ENCODE measurements around the gene STON1.
"Not testable (repeated sequence)": the region's sequence is repeated elsewhere in the genome, so short reads cannot be mapped to it uniquely, and the experiment has no call there.

STON1 gene

GRCh38 chr2:48551548-48551947 lies 21.6 kb downstream of the STON1 start:
- no peaks in the 10 kb centered on the region for H3K9me3 ChIP-seq (replicated peaks; ENCODE audit: insufficient read depth, low read length)

GRCh38 chr2:48555071-48555470 lies 25.1 kb downstream of the STON1 start:
- H3K27ac ChIP-seq (ENCODE audit: low read length); H3K4me2 ChIP-seq (ENCODE audit: low read depth, low read length); H3K4me1 ChIP-seq (ENCODE audit: low read length); H2AFZ ChIP-seq (ENCODE audit: low read length); H3K27me3 ChIP-seq (replicated peaks; ENCODE audit: insufficient read depth, low read length); H3K9me2 ChIP-seq (replicated peaks; ENCODE audit: insufficient read depth, low read length); H4K20me1 ChIP-seq (ENCODE audit: insufficient read depth, low read length); H3K79me2 ChIP-seq (ENCODE audit: low read length); H3K9ac ChIP-seq (ENCODE audit: low read length); H3K36me3 ChIP-seq (replicated peaks; ENCODE audit: insufficient read depth, low read length); H3F3A ChIP-seq (ENCODE audit: insufficient read depth, low read length); H3K4me3 ChIP-seq (ENCODE audit: low read length); DNase-seq; H3K9me3 ChIP-seq (replicated peaks; ENCODE audit: insufficient read depth, low read length): not testable (repeated sequence)

More at GRCh38 chr2:48551548-48551947, 21.6 kb downstream of the STON1 start:
- no peaks in the 10 kb centered on the region for H3K9me2 ChIP-seq (replicated peaks; ENCODE audit: insufficient read depth, low read length)
- H3K27ac ChIP-seq (ENCODE audit: low read length): no peak overlapping the region
- H3K4me2 ChIP-seq (ENCODE audit: low read depth, low read length): no peak overlapping the region
- no peaks in the 10 kb centered on the region for H3K36me3 ChIP-seq (replicated peaks; ENCODE audit: insufficient read depth, low read length)
- no peaks in the 10 kb centered on the region for H3K27me3 ChIP-seq (replicated peaks; ENCODE audit: insufficient read depth, low read length)
- DNase-seq: no peak
- H3K4me3 ChIP-seq (ENCODE audit: low read length): no peak overlapping the region
- H3K9ac ChIP-seq (ENCODE audit: low read length): no peak overlapping the region
- H3K79me2 ChIP-seq (ENCODE audit: low read length): no peaks in the 10 kb centered on the region
- H3F3A ChIP-seq (ENCODE audit: insufficient read depth, low read length): no peaks in the 10 kb centered on the region
- no peak overlapping the region for H2AFZ ChIP-seq (ENCODE audit: low read length)
- H4K20me1 ChIP-seq (ENCODE audit: insufficient read depth, low read length): no peaks in the 10 kb centered on the region
- no peak for TF ChIP-seq EZH2 (optimal IDR thresholded peaks at IDR 0.05; ENCODE audit: low read depth, low read length)
- TF ChIP-seq, protein P1, sequence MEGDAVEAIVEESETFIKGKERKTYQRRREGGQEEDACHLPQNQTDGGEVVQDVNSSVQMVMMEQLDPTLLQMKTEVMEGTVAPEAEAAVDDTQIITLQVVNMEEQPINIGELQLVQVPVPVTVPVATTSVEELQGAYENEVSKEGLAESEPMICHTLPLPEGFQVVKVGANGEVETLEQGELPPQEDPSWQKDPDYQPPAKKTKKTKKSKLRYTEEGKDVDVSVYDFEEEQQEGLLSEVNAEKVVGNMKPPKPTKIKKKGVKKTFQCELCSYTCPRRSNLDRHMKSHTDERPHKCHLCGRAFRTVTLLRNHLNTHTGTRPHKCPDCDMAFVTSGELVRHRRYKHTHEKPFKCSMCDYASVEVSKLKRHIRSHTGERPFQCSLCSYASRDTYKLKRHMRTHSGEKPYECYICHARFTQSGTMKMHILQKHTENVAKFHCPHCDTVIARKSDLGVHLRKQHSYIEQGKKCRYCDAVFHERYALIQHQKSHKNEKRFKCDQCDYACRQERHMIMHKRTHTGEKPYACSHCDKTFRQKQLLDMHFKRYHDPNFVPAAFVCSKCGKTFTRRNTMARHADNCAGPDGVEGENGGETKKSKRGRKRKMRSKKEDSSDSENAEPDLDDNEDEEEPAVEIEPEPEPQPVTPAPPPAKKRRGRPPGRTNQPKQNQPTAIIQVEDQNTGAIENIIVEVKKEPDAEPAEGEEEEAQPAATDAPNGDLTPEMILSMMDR (IDR thresholded peaks at IDR 0.05; ENCODE audit: low read length): no peak
- no peak for TF ChIP-seq EZH2phosphoT487 (IDR thresholded peaks at IDR 0.05; ENCODE audit: low read length)
- no peaks in the 10 kb centered on the region for H3K4me1 ChIP-seq (ENCODE audit: low read length)

DNA sequence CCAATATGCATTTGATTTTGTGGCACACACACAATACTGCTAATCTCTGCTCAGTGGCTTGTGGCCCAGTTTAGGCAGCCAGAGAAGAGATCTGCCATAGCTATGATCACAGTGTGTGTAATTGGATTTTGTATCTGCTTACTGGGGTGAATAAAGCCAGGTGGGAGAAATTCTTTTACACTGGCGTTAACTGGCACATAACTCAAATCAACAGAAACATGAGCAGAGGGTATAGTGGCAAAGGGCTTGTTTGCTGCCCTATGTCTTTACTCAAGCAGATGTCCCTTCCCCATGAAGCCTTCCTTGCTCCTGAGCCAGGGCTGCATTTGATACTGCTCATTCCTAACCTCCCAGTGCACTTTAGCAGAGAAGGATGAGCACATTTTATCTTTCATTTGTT lies 28.5 kb downstream of the STON1 start:
- Histone ChIP-seq H3K9ac (ENCODE audit: low read length) (no peak overlapping the region), H4K20me1 (ENCODE audit: insufficient read depth, low read length) (no peaks in the 10 kb centered on the region), H3K27me3 (replicated peaks; ENCODE audit: insufficient read depth, low read length) (no peaks in the 10 kb centered on the region), H3K4me3 (ENCODE audit: low read length) (no peak overlapping the region), H3K4me1 (ENCODE audit: low read length) (no peaks in the 10 kb centered on the region), H3K9me3 (replicated peaks; ENCODE audit: insufficient read depth, low read length) (no peaks in the 10 kb centered on the region), H2AFZ (ENCODE audit: low read length) (no peak overlapping the region), H3K4me2 (ENCODE audit: low read depth, low read length) (no peak overlapping the region), H3K36me3 (replicated peaks; ENCODE audit: insufficient read depth, low read length) (no peaks in the 10 kb centered on the region), H3K79me2 (ENCODE audit: low read length) (no peaks in the 10 kb centered on the region), H3K9me2 (replicated peaks; ENCODE audit: insufficient read depth, low read length) (no peaks in the 10 kb centered on the region), H3K27ac (ENCODE audit: low read length) (no peak overlapping the region), H3F3A (ENCODE audit: insufficient read depth, low read length) (no peaks in the 10 kb centered on the region)
- DNase-seq: no peak
- TF ChIP-seq EZH2phosphoT487 (IDR thresholded peaks at IDR 0.05; ENCODE audit: low read length) (no peak), EZH2 (optimal IDR thresholded peaks at IDR 0.05; ENCODE audit: low read depth, low read length) (no peak)
- TF ChIP-seq, protein P1 (IDR thresholded peaks at IDR 0.05; ENCODE audit: low read length): no peak

DNA sequence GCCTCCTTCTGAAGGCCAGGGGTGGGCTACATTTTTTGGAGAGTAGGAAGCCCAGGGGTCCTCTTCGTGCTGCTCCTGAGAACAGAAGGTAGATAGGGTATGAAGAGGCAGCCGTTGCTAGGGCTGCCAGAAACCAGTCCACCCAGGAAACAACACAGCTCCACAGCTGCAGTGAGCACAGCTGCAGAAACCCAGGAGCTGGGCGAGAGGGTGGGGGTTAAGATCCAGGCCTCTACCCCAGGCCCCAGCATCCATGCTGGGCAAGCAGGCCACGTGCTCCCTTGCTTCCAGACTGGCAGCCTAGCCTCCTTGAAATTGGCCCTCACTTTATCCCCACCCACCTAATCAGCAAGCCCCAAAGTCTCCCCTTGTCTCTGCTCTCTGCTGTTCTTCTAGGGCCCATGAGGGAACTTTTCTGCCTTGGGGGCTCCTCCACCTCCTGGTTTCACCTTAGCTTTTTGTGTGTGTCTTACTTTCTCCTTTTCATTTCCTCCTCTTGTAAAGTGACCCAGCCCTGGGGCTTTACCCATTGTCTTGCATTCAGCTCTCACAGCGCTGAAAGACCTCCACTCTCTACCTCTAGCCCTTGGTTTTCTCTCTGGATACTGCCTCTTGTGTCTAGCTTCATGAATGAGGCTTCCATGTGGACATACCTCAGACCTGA lies 30.7 kb downstream of the STON1 start:
- Histone ChIP-seq H2AFZ (ENCODE audit: low read length) (no peak overlapping the region; the same call in 1 of the 2 replicates), H3K4me3 (ENCODE audit: low read length) (no peak overlapping the region), H3K36me3 (replicated peaks; ENCODE audit: insufficient read depth, low read length) (no peaks in the 10 kb centered on the region), H3K79me2 (ENCODE audit: low read length) (no peaks in the 10 kb centered on the region), H3K9me2 (replicated peaks; ENCODE audit: insufficient read depth, low read length) (no peaks in the 10 kb centered on the region), H3K27me3 (replicated peaks; ENCODE audit: insufficient read depth, low read length) (no peaks in the 10 kb centered on the region), H4K20me1 (ENCODE audit: insufficient read depth, low read length) (no peaks in the 10 kb centered on the region), H3K9ac (ENCODE audit: low read length) (no peak overlapping the region), H3K27ac (ENCODE audit: low read length) (no peak overlapping the region), H3K9me3 (replicated peaks; ENCODE audit: insufficient read depth, low read length) (no peaks in the 10 kb centered on the region), H3F3A (ENCODE audit: insufficient read depth, low read length) (no peaks in the 10 kb centered on the region), H3K4me1 (ENCODE audit: low read length) (no peaks in the 10 kb centered on the region), H3K4me2 (ENCODE audit: low read depth, low read length) (no peak overlapping the region)
- TF ChIP-seq EZH2 (optimal IDR thresholded peaks at IDR 0.05; ENCODE audit: low read depth, low read length) (no peak), EZH2phosphoT487 (IDR thresholded peaks at IDR 0.05; ENCODE audit: low read length) (no peak)
- TF ChIP-seq, protein P1 (IDR thresholded peaks at IDR 0.05; ENCODE audit: low read length): no peak
- DNase-seq: no peak

All from MM.1S (cell line).